GF-D8 (cell line): ENCODE data around the gene KDM4C.

Source experiments
- DNase-seq: peaks from one replicate; lab custom pipeline; 2025; lab: John Stamatoyannopoulos, UW

KDM4C gene

DNA sequence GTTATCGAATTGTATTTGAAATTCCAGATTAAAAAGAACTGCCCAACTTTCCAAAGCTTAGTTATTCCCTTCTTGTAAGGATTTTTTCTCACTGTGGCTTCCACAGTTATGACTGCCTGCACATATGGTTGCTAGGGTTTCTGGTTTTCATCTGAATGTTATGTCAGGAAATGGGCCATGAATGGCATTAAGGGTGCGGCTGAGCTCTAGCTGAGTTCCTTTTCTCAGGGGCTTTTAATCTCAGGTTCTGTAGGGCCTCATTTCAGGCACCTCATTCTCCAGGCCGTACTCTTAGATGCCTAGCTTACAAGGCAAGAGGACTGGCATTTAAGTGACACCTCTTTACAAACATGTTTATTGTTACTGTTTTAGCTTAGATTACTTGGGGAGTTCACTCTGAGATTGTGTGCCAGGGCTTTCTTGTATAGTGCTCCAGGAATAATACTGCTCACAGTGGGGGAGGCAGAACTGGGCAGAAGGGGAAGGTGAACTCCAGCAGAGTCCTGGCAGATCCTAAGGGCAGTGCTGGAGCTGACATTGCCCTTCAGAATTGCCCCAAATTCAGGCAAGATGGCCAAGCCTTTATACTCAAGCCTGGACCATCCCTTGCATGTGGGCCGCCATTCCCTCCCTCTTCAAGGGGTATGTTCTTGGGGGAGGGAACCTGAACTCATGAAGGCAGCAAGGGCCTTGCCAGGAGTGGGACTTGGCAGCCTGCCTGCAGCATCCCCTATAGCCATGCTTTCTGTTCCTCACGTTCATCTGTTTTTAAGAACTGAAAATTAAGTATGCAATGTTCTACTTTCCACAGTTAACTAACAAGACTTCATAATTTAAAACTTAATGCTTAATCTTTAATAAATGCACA is 111.5 kb downstream of the KDM4C start:
- no peak for DNase-seq

DNA sequence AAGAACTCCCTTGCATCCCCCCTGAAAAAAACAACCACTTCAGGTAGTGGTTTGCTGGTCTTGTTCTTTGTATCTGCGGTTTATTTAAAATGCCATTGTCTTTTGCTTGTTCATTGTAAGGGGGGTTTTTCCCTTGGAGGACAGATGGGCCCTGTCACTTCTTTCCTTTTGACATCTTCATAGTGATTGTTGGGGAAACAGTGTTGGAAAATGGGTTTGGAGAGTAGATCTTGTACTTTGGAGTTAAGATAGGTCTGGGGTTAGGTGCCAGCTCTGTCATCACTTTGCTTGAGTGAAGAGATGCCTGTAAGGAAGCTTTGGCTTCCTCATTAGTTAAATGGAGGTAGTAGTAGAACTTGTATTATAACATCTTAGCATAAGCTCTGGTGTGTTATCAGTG is 112.4 kb downstream of the KDM4C start:
- DNase-seq, result no peak

- no peak for DNase-seq
Observed at GRCh38 chr9:6870650-6871477, 113.1 kb downstream of the KDM4C start.

GRCh38 chr9:6873857-6874256 is 116.1 kb downstream of the KDM4C start:
- no peak for DNase-seq

DNA sequence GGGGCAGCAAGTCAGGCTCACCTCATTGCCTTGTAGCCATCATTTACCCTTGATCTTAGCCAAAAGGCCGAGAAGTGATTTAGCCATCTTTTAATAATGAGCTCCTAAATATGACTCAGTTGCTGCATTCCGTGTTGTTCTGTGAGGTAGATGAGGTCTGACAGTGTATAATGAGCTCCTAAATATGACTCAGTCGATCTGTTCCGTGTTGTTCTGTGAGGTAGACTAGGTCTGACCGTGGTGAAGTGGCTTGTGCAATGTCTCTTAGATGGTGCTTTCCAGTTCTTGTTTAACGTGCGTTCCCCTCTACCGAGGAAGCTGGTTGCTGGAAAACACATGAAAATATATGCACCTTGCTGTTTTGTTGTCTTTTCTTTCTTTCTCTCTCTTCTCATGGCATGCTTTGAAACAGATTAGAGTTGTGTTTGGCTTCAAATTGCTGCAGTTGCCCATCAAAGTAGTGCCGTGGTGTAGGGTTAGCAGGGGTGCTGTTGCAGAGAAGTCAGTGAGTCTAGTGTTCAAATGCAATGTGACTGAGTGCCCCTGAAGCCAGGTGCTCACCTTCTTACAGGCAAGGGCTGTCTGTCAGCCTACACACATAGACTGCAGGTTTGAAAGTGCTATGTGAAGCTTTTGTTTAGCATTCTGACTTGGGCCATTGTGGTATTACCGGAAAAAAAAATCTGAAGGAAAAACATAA is 118.6 kb downstream of the KDM4C start:
- no peak for DNase-seq

DNA sequence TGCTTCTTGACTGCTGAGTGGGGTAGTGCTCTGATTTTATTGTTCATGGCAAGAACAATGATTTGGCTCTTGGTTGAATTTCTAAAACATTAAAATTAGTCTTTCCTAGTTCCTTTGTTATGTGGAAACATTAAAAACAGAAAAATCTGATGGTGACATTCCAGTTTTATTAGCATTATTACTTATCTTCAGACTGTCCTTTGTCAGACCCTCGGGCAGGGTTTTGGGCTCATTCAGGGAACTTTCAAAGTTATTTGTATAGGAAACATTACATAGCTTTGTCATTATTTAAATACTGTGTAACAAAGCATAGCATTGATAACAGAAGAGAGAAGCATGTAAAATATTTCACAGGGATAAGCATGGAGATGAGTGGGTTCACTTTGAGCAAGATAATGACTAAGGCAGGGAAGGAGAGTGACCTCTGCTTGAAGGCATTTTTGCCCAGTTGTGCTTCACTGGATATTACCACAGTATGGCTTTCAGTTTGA is 119.9 kb downstream of the KDM4C start:
- DNase-seq, result no peak

- no peak for DNase-seq
Observed at GRCh38 chr9:6880626-6881025, 122.9 kb downstream of the KDM4C start.

GRCh38 chr9:6884101-6884500 is 126.3 kb downstream of the KDM4C start:
- DNase-seq, result no peak

DNA sequence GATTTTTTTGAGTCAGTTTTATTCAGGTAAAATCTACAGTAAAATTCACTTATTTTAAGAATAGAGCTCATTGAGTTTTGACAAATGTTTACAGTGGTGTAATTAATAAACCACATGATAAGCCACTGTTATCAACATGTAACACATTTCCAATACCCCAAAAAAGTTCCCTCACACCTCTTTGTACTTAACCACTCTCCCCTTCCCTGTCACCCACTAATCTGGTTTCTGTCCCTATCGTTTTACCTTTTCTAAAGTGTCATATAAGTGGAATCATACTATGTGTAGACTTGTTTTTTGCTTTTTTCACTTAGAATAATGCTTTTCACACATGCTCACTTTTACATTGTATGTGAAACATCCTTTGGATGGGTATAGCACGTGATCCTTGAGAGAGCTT is 127.2 kb downstream of the KDM4C start:
- no peak for DNase-seq

DNA sequence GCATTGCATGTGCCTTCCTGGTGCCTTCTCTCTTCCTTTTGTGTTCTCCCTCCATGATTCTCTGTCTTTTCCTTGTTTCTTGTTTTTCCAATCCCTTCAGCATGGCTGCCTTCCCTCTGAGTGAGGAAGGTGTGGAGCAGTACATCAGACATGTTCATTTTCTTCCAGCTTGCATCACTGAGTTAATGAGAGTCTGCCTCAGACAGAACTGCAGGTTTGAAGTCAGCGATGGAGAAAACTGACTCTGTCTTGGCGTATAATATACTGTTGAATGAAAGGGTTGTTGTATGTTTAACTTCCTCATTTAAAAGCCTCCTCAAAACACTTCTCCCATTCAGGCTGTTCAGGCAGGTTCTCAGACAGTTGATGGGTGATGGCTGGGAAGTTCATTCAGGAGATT is 129.3 kb downstream of the KDM4C start:
- no peak for DNase-seq

GRCh38 chr9:6889868-6890267 is 132.1 kb downstream of the KDM4C start:
- peak; percentile 41 for DNase-seq

DNA sequence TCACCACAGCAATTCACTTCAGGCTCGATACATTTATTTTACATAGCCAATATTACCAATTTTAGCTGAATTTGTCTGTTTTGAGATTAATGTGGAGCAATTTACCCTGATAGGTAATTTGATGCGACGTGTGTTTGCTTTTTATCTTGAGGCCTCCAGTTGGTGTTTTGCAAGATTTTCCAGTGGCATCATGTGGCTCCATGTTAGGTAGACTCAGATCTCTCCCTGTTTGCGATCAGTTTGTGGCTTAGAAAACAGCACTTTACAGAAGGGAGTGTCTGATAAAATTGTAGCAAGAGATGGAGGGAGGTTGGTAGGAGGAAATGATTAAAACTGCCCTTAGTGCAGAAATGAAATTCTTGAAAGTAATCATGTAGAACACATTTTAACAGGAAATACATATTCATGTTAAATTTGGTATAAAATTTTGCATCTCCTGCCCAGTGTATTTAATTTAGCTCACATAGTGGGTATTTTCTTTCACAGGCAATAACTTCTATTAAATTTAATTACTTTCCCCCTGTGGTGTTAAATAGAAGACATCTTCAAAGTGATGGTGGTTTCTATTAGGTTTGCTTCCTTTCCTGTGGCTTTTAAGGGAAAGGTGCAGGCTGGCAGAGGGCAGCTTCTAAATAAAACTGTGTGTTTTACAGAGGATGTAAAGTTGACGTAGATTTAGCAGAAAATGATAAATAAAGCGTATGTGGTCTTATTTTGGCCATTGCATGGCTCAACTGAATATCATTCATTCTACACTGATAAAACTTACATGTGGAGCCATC is 135.8 kb downstream of the KDM4C start:
- no peak for DNase-seq

GRCh38 chr9:6894135-6894534 is 136.4 kb downstream of the KDM4C start:
- no peak for DNase-seq

DNA sequence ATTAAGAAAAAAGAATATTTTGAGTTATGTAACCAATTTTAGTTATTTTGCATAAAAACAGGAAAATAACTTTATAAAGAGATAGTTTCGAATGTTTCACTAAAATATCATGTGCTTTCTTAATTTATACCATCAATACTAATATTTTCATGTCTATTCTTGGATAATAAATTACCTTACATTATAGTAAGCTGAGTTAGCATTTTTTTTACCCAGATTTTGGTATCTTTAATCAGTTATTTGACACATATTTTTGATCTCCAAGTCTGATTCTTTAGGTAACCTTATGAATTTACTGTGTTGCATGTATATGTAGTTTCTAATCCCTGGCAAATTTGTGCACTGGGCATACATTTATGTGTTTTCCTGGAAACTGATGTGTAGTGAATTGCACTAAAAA is 138.0 kb downstream of the KDM4C start:
- no peak for DNase-seq

- DNase-seq, result no peak
Observed at GRCh38 chr9:6896562-6896961, 138.8 kb downstream of the KDM4C start.

- DNase-seq, result no peak
Observed at GRCh38 chr9:6897207-6897822, 139.5 kb downstream of the KDM4C start.

DNA sequence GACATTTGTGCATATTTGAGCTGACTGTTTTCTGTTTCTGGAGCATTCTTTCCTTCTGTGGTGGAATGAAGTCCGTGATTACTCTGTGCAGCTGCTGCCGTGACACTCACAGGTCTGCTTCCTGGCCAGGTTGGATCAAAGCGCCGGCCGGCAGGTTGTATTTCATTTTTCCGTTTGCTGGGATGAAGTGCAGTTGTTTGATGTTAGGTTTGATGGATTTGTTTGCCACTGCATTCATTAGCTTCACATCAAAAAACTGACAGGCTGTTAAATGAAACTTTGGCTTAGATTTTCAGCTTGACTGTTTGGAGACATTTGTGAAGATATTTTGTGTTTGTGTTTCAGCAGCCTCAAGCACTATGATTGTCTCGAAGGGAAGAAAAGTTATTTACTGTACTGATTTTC is 140.1 kb downstream of the KDM4C start:
- DNase-seq, result no peak

DNA sequence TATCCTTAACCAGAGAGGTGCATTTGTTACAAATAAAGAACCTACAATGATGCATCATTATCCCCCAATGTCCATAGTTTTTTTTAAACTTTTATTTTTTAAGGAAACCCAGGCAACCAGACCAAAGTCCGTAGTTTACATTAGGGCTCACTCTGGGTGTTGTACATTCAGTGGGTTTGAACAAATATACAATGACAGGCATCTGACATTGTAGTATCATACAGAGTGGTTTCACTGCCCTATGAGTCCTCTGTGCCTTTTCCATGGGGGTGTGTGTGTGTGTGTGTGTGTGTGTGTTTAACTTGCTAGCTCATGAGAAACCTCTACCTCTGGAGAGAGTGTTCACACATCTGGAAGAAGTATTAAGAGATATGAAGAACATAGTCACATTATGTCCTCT is 141.5 kb downstream of the KDM4C start:
- DNase-seq, result no peak

- DNase-seq, result no peak
Observed at GRCh38 chr9:6900440-6900883, 142.7 kb downstream of the KDM4C start.

GRCh38 chr9:6901180-6901579 is 143.4 kb downstream of the KDM4C start:
- no peak for DNase-seq

- no peak for DNase-seq
Observed at GRCh38 chr9:6902423-6902822, 144.7 kb downstream of the KDM4C start.
